CD4-positive, alpha-beta T cell treated with Interleukin-17A for 1 hour (primary cell): ENCODE data around the gene SGMS1.
A peak's percentile ranks its signal among the peaks of the same experiment; 100 is the strongest.
"Not testable (repeated sequence)": the region's sequence is repeated elsewhere in the genome, so short reads cannot be mapped to it uniquely, and the experiment has no call there.

Experiments used
- DNase-seq: peaks from one replicate; pipeline ENCODE4 v3.0.0-alpha.2; 2020

SGMS1 gene

GRCh38 chr10:50281210-50281966 is 342.4 kb downstream of the SGMS1 start:
- DNase-seq: no peak

GRCh38 chr10:50280049-50280841 is 343.5 kb downstream of the SGMS1 start:
- DNase-seq: no peak

- no peak for DNase-seq
Observed at GRCh38 chr10:50279489-50279888, 344.3 kb downstream of the SGMS1 start.

DNA sequence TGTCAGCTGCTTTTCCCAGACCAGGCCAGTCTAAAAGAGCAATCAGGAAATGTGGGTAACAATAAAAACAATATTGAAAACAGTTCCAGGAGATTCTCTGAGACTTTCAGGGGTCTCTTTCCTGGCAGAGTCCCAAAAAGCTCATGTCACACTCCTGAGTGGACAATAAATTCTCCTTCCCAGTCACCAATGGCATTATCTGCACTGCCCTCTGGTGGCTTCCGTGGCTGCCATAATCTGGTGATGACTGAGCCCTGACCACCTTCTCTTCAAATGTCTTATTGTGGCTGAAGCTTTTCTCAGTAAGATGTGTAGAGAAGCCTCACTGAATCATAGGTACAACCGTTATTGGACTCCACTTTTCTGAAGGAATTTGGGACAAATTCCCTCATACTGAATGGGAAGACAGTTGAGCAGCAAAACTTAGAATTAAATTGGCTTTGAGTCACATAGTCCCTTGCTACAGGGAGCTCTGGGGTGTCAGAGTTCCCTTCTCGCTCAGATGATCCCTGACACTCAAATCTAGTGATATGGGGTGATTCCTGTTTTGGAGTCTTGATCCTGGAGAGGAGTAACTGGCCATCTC is 348.0 kb downstream of the SGMS1 start:
- peak; percentile 23 for DNase-seq

DNA sequence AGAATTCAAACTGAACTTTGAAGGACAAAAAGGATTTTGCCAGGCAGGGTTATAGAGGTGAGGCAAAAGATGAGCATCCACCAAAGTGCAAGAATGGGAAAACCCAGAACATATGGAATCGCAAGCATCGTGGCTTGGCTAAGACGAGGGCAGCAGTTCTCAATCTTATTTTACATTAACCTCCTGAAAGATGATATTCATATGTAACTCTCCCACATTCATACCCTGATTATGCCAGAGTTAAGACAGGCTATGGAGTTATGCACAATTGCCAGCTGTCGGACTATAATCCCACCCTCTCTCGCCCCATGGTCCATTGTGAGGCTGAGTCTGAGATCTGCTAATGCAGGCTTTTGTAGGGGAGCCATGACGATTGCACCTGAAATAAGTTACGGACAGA is 351.2 kb downstream of the SGMS1 start:
- no peak for DNase-seq

- no peak for DNase-seq
Observed at GRCh38 chr10:50271564-50272250, 352.0 kb downstream of the SGMS1 start.

- not testable (repeated sequence) for DNase-seq
Observed at GRCh38 chr10:50267877-50268276, 355.9 kb downstream of the SGMS1 start.

- DNase-seq: peak; percentile 16
Observed at GRCh38 chr10:50262625-50263024, 361.1 kb downstream of the SGMS1 start.

- DNase-seq: peak; percentile 35
Observed at GRCh38 chr10:50260791-50261281, 362.9 kb downstream of the SGMS1 start.
